Left ventricle myocardium inferior (tissue), 1 donor: ENCODE data around the gene DDX59. TPM values are rescaled to one million over a fixed set of nuclear protein-coding genes. Genes with fewer than 3 reads are reported as not detected.

Experiments
- DNase-seq: peaks from one replicate; pipeline ENCODE4 v3.0.0-alpha.2; 2020
- H3K27ac ChIP-seq: fragments of 200-600 bp; replicated peaks from 2 replicates; pipeline ENCODE4 v1.8.0; 2021
- H3K27me3 ChIP-seq: fragments of 200-600 bp; 2 replicates; pipeline ENCODE4 v1.8.0; 2021; ENCODE audit warnings: low read depth
- H3K36me3 ChIP-seq: fragments of 200-600 bp; 2 replicates; pipeline ENCODE4 v1.8.0; 2021
- H3K4me1 ChIP-seq: fragments of 200-600 bp; 2 replicates; pipeline ENCODE4 v1.8.0; 2021
- H3K4me3 ChIP-seq: fragments of 200-600 bp; 2 replicates; pipeline ENCODE4 v1.8.0; 2021; ENCODE audit warnings: mild to moderate bottlenecking, moderate library complexity
- H3K9me3 ChIP-seq: fragments of 200-600 bp; replicated peaks from 2 replicates; pipeline ENCODE4 v1.8.0; 2021
- intact Hi-C: fragments of 100-400 bp; cut with micrococcal nuclease; formaldehyde crosslinking; loops from one replicate; pipeline ENCODE4 v1.11.0; 2022
- total RNA-seq: library from RNA; stranded (reverse); fragmentation: NEBNext Ultra II Directional; extraction: Animal tissue kit (Norgen Biotek cat#: 25700); gene quantifications from one replicate; pipeline ENCODE4 v1.2.1, GENCODE V29; 2021
- TF ChIP-seq, protein P1 (sequence below): fragments of 200-600 bp; IDR thresholded peaks from 2 replicates; pipeline ENCODE4 v1.8.0; 2021; ENCODE audit warnings: antibody characterized with exemption, mild to moderate bottlenecking, borderline replicate concordance
- donor health status: DM: no; HTN: yes; CAD: no; lungs with severe emphysema.

Gene DDX59
- total RNA-seq, 1 donor from 2014 or later: 11.9 TPM

DNA sequence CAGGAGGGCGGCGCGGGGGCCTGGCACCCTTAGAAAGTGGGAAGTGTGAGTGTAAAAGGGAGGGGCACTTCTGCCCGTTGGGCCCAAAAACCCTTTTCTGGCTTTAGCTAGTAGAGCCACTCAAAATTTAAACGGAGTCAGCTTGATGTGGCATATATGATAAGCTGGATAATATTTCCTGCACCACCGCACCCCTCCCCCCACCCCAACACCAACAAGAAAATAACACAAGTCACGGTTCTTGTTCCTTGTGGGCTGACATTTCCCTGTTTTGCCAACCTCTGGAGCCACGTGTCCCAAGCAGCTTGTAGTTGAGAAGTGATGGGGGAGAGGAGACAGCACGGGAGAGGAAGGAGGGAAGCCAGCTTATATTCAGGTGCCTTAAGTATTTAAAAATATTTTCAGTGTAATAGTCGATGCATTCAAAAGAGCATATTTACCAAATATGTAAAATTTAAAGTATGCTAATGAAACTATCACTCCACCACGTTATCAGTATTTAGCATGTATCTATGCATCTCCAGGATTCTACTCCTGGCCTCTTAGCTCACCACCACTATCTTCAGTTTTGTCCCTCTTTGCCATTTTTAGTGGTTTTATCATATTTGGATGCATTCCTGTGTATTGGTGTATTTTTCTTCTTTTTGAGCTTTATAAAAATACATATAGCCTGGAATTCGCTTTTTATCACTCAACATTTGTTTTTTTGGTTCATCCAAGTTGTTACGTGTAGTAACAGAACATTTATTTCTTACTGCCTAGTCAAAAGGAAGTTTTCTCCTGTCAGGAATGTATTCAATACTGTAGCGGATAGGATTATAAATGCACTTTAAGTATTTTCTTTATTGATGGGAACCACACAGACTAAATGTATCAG is 773 bp upstream of the DDX59 start:
- peak overlapping the region; percentile 93 for H3K4me3 ChIP-seq
- no peaks in the 10 kb centered on the region for H3K9me3 ChIP-seq
- no peaks in the 10 kb centered on the region for H3K27me3 ChIP-seq
- peaks cover 32% of the 10 kb centered on the region for H3K4me1 ChIP-seq
- TF ChIP-seq, protein P1, sequence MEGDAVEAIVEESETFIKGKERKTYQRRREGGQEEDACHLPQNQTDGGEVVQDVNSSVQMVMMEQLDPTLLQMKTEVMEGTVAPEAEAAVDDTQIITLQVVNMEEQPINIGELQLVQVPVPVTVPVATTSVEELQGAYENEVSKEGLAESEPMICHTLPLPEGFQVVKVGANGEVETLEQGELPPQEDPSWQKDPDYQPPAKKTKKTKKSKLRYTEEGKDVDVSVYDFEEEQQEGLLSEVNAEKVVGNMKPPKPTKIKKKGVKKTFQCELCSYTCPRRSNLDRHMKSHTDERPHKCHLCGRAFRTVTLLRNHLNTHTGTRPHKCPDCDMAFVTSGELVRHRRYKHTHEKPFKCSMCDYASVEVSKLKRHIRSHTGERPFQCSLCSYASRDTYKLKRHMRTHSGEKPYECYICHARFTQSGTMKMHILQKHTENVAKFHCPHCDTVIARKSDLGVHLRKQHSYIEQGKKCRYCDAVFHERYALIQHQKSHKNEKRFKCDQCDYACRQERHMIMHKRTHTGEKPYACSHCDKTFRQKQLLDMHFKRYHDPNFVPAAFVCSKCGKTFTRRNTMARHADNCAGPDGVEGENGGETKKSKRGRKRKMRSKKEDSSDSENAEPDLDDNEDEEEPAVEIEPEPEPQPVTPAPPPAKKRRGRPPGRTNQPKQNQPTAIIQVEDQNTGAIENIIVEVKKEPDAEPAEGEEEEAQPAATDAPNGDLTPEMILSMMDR: no peak
- no peaks in the 10 kb centered on the region for H3K36me3 ChIP-seq
- H3K27ac ChIP-seq: peak overlapping the region; percentile 100
- DNase-seq: no peak
- intact Hi-C loops: loop anchor here (10.0 kb wide), 1 partner anchor 74 kb away; no protein-coding TSS in a partner anchor

DNA sequence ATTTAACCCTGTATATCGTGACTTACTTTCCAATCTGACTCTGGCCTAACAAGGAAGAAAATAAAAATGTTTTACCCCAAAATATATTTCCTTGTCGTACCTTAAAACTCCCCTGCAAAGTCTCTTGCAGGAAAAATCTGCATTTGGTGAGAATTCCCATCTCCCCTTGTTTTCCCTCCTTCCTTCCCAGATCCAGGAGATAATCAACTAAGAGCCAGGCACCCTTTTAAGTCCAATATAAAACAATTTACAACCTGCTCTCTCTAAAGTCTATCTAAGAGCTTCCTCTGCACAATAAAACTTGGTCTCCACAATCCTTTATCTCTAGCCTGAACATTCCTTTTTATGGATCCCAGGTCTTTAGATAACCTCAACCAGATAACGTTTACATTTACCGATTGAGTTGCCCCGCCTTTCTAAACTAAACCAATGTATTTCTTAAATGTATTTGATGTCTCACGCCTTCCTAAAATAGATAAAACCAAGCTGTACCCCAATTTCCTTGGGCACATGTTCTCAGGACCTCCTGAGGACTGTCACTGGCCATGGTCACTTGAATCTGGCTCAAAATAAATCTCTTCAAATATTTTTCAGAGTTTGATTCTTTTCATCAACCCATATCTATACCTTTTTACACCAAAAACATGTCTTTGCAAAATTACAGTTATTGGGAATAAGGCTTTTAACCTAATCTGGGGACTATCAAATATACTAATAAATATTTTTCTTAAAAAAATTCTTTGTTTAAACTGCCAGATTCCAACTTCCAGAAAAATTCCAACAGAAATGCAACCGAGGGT is 993 bp downstream of the DDX59 start:
- TF ChIP-seq, protein P1: no peak
- H3K27ac ChIP-seq: peak overlapping the region; percentile 100
- no peak for DNase-seq
- no peaks in the 10 kb centered on the region for H3K9me3 ChIP-seq
- peaks cover 13% of the 10 kb centered on the region for H3K36me3 ChIP-seq
- peaks cover 37% of the 10 kb centered on the region for H3K4me1 ChIP-seq
- peak overlapping the region; percentile 93 for H3K4me3 ChIP-seq
- intact Hi-C loops: loop anchor here (10.0 kb wide), 1 partner anchor 136 kb away; no protein-coding TSS in a partner anchor
- H3K27me3 ChIP-seq: no peaks in the 10 kb centered on the region

DNA sequence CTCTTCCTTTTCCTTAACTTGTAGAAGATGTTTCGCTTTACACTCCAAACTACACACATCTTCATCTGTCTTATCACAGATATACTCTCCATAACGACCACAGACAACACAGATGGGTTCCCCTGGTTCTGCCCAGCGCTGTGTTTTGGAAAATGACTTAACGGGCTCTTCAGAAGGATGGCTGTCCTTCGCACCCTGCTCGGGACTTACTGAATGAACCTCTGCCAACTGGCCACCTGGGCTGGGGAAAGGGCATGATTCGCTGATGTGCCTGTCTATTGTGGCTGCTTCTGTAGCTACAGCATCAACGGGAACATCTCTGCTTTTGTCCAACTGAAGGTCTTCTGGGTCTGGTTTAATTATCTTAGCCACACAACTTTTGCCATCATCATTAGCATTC is 3.4 kb downstream of the DDX59 start:
- peaks cover 34% of the 10 kb centered on the region for H3K36me3 ChIP-seq

DNA sequence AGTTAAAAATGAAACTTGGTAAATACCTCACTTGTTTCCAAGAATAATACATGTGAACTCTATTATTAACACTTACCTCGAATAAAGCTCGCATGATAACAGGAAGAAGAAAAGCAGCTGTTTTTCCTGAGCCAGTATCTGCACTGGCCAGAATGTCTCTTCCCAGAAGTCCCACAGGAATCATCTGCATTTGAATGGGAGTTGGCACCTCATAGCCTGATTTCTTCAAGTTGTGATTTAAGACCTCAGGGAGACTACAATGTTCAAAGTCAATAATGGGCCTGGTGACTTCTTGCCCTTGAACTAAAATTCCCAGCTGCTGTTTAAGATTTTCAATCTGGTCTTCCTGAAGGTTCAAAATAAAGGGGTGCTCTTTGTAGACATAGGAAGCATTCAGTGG is 3.8 kb downstream of the DDX59 start:
- peaks cover 36% of the 10 kb centered on the region for H3K4me1 ChIP-seq
- intact Hi-C loops: loop anchor here (10.0 kb wide), 1 partner anchor 139 kb away; no protein-coding TSS in a partner anchor
- H3K36me3 ChIP-seq: peaks cover 39% of the 10 kb centered on the region
- DNase-seq: no peak
- no peak overlapping the region for H3K4me3 ChIP-seq
- H3K27ac ChIP-seq: peak overlapping the region; percentile 67
- H3K9me3 ChIP-seq: no peaks in the 10 kb centered on the region
- TF ChIP-seq, protein P1: no peak
- no peaks in the 10 kb centered on the region for H3K27me3 ChIP-seq

More for the DNA sequence above, 3.4 kb downstream of the DDX59 start:
- Histone ChIP-seq H3K4me1 (peaks cover 37% of the 10 kb centered on the region), H3K27ac (peak overlapping the region; percentile 67), H3K27me3 (no peaks in the 10 kb centered on the region), H3K9me3 (no peaks in the 10 kb centered on the region), H3K4me3 (no peak overlapping the region)
- TF ChIP-seq, protein P1: no peak
- intact Hi-C loops: loop anchor here (10.0 kb wide), 1 partner anchor 138 kb away; no protein-coding TSS in a partner anchor
- no peak for DNase-seq

DNA sequence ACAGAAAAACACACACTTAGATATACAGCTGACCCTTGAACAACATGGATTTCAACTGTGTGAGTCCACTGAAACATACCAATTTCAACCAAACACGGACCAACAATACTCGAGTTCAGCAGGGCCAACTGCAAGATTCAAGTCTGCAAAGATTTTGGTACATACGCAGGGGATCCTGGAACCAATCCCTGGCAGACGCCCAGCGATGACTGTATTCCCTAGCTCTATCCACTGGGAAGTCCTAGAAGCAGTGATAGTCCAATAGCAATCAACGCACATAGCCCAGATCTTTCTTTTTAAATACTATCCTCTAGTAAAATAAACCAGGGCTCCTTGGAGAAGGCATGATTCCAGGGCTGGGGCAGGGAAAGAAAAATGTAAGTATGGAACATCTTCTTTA is 9.0 kb downstream of the DDX59 start:
- H3K9me3 ChIP-seq: no peaks in the 10 kb centered on the region
- no peak overlapping the region for H3K27ac ChIP-seq
- TF ChIP-seq, protein P1: no peak
- H3K4me3 ChIP-seq: no peak overlapping the region
- peaks cover 7% of the 10 kb centered on the region for H3K4me1 ChIP-seq
- H3K27me3 ChIP-seq: no peaks in the 10 kb centered on the region
- H3K36me3 ChIP-seq: peaks cover 83% of the 10 kb centered on the region
- intact Hi-C loops: loop anchor here (10.0 kb wide), 1 partner anchor 144 kb away; no protein-coding TSS in a partner anchor
- DNase-seq: peak; percentile 60
